CD4-positive, alpha-beta T cell treated with Interleukin-6 for 4 hours (primary cell): ENCODE measurements around the gene C14orf132.

Experiments used
- DNase-seq: peaks from one replicate; pipeline ENCODE4 v3.0.0-alpha.2; 2020; ENCODE audit warnings: mixed read lengths

C14orf132 gene

DNA sequence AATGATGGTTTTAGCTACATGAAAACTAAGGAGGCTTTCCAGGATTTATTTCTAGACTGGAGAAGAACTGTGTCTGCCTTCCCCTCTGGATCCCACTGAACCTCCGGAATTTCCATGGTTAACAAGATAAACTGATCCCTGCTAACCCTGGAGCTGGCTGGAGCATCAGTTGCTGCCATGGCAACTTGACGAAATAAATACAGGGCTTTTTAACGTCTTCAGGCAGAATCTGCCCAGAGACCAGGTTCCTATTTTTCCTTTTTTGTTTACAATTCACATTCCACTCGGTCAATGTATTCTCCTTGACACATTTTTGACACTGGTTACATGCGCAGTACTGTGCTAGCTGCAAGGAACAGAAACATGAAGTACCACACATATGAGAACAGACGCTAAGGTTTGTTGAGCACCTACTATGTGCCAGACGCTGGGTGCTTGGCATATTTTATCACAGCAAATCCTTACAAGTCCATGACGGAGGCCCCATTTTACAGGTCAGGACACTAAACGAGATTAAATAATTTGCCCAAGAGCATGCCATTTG lies 1.7 kb downstream of the C14orf132 start:
- DNase-seq, result no peak

GRCh38 chr14:96042248-96042930 lies 3.2 kb downstream of the C14orf132 start:
- DNase-seq, result no peak

DNA sequence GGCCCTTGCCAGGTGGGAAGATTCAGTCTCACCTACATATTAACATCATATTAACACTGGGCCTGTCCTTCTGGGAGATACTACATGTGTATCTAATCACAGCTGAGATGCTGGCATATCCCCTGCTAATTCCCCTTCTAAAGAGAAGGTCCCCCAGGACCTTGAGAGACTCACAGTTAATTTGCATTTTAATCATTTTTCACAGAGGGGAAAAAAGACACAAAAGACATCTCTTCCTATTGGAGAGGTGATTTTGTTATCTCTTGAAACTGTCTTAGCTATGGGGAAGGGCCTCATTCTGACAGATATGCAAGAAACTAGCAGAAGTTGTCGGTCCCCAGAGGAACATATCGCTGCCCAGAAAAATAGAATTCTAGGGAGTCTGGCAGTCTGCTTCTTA lies 7.5 kb downstream of the C14orf132 start:
- no peak for DNase-seq

DNA sequence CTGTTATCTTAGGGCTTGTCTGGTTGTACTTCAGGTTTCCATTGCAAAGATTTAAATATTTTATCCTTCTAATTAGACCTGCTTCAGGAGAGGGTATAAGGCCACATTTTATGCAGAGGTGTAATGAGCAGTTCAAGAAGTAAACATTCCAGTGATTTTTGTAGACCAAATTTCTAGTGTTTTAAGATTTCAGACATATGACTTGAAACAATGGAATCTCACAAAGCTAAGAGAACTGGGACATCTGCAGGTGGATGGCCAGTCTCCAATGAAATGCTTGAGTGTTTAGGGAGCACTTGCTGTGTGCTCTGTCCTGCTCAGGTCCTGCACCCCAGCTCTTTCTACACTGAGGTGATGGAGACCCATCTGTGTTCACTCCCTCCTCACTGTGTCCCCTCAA lies 7.9 kb downstream of the C14orf132 start:
- no peak for DNase-seq

- no peak for DNase-seq
Observed at GRCh38 chr14:96049932-96050331, 10.8 kb downstream of the C14orf132 start.

DNA sequence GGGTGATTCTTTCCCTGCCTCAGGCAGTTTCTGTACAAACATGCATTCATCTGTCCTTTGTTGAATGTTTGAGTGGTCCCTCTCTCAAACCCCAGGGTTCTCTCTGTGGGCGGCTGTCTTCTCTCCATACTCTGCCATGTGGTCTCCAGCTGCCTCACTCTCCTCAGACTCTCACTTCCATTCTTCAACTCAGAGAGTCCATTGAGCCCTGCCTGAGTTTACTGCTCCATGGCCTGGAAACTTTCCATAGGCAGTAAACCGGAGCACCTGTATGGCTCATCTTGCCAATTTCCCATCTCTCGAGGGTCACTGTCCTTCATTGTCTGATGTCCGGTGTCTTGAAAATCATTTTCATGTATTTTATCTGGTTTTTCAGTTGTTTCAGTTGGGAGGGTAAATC lies 11.3 kb downstream of the C14orf132 start:
- DNase-seq, result no peak

GRCh38 chr14:96051231-96051630 lies 12.1 kb downstream of the C14orf132 start:
- DNase-seq, result no peak

DNA sequence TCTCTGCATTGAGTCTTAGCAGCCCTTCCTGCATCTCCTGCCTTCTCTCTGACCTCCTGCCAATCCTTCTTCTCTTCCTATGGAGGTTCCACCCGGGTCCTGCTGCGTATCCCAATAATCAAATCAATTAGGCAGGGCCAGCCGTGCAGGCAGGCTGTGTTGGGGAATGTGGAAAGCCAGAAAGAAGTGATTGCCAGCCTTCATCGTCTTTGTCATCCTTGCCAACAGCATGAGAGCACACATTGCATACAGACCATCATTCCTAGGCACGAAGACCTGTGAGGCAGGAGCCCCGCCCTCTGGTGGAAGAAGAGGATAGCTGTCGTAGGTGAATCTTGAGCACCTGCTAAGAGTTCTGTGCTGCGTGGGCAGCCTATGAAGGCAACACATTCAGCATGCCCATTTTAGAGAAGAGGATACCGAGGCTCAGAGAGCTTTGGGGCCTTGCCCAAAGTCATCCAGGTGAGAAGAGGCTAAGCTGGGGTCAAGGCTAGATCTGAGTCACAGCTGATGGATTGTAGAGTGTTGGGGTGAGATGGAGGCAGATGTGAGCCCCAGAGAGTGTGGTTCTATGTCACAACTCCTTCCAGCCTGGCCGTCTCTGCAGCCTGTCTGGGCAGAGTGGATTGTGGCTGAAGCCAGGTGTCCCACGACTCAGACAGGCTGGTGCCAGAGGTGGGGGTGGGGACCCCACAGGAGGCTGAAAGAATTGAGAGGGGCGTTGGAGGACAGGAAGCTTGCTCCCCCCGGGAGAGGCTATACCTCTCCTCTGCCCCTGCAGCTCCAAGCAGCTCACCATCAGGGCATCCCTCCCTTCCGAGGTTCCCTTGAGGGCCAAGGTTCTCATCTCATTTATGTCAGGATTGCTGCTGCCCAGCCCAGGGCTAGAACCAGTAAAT lies 12.7 kb downstream of the C14orf132 start:
- peak; percentile 10 for DNase-seq

DNA sequence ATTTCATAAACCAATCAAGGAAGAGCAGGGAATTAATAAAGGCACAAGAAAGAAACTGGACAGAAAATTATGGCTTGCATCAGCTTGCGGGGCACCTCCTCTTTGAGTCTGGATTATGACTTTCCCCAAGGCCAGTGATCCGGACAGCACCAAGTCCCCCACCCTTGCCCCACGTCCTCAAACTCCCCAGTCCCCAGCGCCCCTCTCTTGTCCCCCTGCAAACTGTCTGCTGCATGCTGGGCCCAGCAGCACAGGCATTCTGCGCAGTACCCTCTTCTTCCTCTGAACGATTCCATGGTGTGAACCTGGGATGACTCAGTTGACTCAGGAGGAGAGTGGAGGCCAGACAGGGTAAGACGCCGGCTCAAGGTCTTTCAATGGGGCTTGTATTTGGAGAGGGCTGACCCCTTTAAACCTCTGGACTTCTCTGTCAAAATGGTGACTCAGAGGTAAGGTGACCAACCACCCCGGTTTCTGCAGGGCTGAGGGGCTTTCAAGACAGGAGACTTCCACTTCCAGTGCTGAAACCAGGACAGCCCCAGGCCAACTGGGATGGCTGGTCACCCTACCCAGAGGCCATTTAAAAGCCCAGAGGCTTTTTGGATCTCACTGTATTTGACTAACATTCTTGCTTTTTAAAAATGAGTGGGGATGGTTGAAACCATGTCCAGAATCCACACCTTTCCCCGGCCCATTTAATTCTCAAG lies 13.5 kb downstream of the C14orf132 start:
- DNase-seq, result no peak

DNA sequence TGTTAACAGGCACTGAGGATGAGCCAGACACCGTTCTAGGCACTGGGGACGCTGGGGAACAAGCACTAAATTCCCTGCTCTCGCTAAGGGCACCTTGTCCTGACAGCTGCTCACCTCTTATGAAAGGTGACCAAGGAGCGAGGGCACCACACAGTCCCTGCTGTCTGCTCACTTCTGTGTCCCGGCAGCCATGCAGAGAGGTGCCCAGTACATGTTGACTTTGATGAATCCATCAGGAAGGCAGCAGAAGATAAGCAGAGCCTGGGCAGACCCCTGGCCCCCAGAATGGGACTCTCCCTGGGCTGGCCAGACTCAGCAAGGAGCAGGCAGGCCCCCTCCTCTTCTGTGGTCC lies 14.1 kb downstream of the C14orf132 start:
- DNase-seq, result no peak

DNA sequence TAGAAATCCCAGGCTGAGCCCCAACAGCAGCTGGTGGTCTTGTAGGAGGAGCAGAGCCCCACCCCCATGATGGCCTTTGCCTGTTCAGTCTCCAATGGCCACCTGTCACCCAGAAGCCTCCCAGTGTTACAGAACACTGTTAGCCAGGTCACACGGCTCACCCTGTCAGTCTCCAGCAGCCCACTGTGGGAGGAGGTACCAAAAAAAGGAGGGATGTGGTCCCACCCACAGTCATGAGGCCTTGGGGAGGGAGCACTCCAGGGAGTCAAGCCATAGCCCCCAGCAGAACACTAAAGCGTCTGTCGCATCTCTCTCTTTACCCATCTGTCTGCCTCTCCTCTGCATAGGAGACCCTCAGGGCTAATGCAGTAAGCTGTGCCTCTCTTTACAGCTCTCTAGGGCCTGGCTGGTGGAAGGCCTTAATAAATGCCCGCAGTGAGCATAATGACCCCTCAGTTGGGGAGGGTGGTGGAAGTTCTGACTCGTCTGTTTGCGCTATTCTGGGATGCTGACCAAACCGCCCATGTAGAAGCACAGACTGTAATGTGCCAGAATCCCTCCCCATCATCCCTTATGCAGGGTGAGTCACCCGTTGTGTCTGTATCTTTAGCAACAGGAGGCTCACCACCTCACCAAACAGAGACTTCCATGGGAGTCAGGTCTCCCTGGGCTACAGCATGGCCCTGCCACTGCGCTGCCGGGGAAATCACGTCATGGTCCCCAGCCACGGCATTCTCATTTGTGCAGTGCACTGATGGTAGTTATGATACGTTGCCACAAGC lies 14.6 kb downstream of the C14orf132 start:
- DNase-seq, result no peak

GRCh38 chr14:96054661-96055060 lies 15.5 kb downstream of the C14orf132 start:
- DNase-seq, result no peak

- DNase-seq, result no peak
Observed at GRCh38 chr14:96055065-96055752, 16.0 kb downstream of the C14orf132 start.

- DNase-seq, result no peak
Observed at GRCh38 chr14:96055753-96056508, 16.8 kb downstream of the C14orf132 start.

DNA sequence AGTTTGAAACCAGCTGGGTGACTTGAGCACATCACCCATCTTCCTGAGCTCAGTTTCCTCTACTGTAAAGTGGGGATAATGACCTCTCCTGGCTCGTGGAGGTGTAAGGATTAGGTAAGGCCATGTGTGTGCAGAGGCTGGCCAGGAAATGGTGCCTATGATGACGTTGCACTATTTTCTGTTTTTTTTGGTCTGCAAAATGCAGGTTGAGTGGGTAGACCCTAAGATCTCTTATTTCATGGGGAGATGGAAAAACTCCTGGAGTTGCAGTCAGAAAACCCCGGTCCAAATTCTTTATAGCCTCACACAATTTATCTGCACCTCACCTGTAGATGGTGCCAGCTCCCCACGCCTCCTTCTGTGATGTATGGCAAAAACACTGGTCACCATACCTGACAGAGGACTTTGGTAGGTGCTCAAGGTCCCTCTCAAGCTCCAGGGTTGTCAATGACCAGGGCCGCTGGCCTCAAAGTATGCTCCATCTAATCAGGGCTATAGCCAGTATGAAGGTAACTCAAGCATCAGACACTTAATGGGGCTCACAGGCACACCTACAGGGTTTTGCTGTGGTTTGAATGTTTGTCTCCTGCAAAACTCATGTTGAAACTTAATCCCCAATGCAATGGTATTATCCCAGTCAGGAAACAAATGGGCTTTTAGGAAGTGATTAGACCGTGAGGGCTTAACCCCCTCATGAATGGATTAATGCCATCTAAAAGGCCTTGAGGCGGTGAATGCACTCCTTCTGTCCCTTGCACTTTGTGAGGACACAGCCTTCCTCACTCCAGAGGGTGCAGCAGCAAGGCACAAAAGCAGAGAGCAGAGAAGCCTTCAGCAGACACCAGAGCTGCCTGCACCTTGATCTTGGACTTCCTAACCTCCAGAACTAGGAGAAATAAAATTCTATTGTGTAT lies 17.6 kb downstream of the C14orf132 start:
- no peak for DNase-seq

GRCh38 chr14:96057738-96058137 lies 18.6 kb downstream of the C14orf132 start:
- DNase-seq, result no peak

DNA sequence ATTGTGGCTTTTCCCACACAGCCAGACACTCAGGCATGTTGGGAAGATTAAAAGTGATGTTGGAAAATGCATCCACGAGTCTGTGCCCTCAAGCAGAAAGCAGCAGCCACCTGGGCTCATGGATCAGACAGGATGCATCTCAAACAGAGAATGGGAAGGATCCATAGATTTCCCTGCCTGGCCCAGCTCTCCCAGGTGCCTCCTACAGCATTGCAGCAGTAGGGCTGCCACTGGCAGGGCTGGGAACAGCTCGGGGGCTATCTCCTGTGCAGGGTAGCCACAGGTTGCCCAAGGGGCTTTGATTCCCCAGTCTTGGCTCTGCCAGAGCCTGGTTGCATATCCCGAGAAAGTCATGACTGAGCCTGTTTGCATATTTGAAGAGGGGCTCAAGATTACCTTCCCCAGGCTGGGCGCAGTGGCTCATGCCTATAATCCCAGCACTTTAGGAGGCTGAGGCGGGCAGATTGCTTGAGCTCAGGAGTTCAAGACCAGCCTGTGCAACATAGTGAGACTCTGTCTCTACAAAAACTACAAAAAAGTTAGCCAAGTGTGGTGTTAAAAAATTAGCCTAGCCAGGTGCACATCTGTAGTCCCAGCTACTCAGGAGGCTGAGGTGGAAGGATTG lies 19.5 kb downstream of the C14orf132 start:
- no peak for DNase-seq

DNA sequence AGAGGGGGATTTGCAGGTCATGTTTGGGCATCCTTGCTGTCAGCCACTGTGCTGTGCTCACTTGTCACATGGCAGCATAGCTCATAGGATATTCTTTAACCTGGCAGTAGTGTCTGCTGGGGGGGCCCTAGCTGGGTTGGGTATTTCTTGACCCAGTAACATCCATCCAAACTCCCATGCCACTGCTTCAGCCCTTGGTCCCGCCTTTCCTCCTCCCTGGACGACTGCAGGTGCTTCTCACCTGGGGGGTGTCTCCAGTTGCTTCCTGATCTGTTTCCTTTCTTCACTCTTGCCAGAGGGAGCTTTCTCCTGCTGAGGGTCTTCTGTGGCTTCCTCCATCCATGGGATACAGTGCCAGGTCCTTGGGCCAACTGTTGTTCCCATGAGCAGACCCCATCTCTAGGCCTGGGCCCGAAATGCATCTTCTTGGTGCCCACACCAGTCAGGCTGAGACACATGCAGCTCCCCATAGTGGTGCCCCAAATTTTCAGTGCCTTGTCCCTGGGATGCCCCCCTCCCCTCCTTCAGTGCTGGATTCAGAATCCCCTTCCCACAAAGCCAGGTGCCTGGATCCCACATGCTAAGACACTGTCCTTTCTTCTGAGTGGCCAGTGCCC lies 20.5 kb downstream of the C14orf132 start:
- DNase-seq, result no peak
